SU-DHL-6 (cell line): ENCODE measurements around the gene POLR2F.
A peak's percentile ranks its signal among the peaks of the same experiment; 100 is the strongest.

Source experiments
- H2AFZ ChIP-seq: fragments of 200-600 bp; sonication (generic); 2 replicates; pipeline ENCODE4 v1.6.1; 2014; ENCODE audit warnings: low read depth, mild to moderate bottlenecking, moderate library complexity, mixed read lengths, antibody characterized with exemption, low read length; ENCODE audit not compliant: severe bottlenecking
- H3F3A ChIP-seq: fragments of 200-600 bp; shearing (Covaris generic); 2 replicates; pipeline ENCODE4 v1.6.0; 2016; ENCODE audit warnings: antibody characterized with exemption, mild to moderate bottlenecking; ENCODE audit not compliant: insufficient read depth
- H3K27ac ChIP-seq: fragments of 200-600 bp; sonication (generic); 2 replicates; pipeline ENCODE4 v1.5.1; 2016; ENCODE audit warnings: low read depth, mild to moderate bottlenecking, low read length, moderate library complexity, mixed read lengths
- H3K27me3 ChIP-seq: fragments of 200-600 bp; sonication (generic), shearing (Covaris generic); 2 replicates; pipeline ENCODE4 v1.6.0; 2014; ENCODE audit warnings: mild to moderate bottlenecking, low read length
- H3K36me3 ChIP-seq: fragments of 200-600 bp; sonication (generic); 2 replicates; pipeline ENCODE4 v1.6.1; 2014; ENCODE audit warnings: mild to moderate bottlenecking, low read length, mixed read lengths
- H3K4me2 ChIP-seq: fragments of 300-600, 200-600 bp; shearing (Covaris generic), sonication (generic); 2 replicates; pipeline ENCODE4 v1.6.0; 2014; ENCODE audit warnings: low read length, low read depth, mild to moderate bottlenecking; ENCODE audit not compliant: poor library complexity, severe bottlenecking
- H3K4me3 ChIP-seq: fragments of 200-600 bp; sonication (generic); 2 replicates; pipeline ENCODE4 v1.5.1; 2014; ENCODE audit warnings: antibody characterized with exemption, low read length, mild to moderate bottlenecking, mixed read lengths; ENCODE audit not compliant: insufficient read depth, poor library complexity, severe bottlenecking
- H3K79me2 ChIP-seq: fragments of 200-600 bp; sonication (generic); 2 replicates; pipeline ENCODE4 v1.6.1; 2014; ENCODE audit warnings: mild to moderate bottlenecking, low read length, moderate library complexity; ENCODE audit not compliant: insufficient read depth
- H3K9ac ChIP-seq: fragments of 200-600 bp; sonication (generic); 2 replicates; pipeline ENCODE4 v1.7.0; 2014; ENCODE audit warnings: mild to moderate bottlenecking, low read length
- H3K9me2 ChIP-seq: fragments of 200-600 bp; sonication (generic); replicated peaks from 2 replicates; pipeline ENCODE4 v1.6.1; 2014; ENCODE audit warnings: low read length; ENCODE audit not compliant: insufficient read depth
- H3K9me3 ChIP-seq: fragments of 200-600 bp; sonication (generic); 2 replicates; pipeline ENCODE4 v1.6.1; 2014; ENCODE audit warnings: low read length, mixed read lengths; ENCODE audit not compliant: insufficient read depth
- H4K20me1 ChIP-seq: fragments of 200-600 bp; sonication (generic); 2 replicates; pipeline ENCODE4 v1.6.1; 2014; ENCODE audit warnings: low read depth, mild to moderate bottlenecking, antibody characterized with exemption, low read length, moderate library complexity, mixed read lengths
- EZH2phosphoT487 ChIP-seq: fragments of 200-600 bp; sonication (generic), shearing (Covaris generic); conservative IDR thresholded peaks from 2 replicates; pipeline ENCODE4 v1.6.1; 2018; ENCODE audit warnings: mild to moderate bottlenecking, antibody characterized with exemption, low read length, moderate library complexity, mixed read lengths
- TF ChIP-seq, protein P1 (sequence below): fragments of 200-600 bp; sonication (generic); IDR thresholded peaks from one replicate; pipeline ENCODE4 v1.5.1; 2017; ENCODE audit warnings: antibody characterized with exemption, mild to moderate bottlenecking, low read length, moderate library complexity; ENCODE audit not compliant: insufficient read depth, poor library complexity, severe bottlenecking

The POLR2F gene

DNA sequence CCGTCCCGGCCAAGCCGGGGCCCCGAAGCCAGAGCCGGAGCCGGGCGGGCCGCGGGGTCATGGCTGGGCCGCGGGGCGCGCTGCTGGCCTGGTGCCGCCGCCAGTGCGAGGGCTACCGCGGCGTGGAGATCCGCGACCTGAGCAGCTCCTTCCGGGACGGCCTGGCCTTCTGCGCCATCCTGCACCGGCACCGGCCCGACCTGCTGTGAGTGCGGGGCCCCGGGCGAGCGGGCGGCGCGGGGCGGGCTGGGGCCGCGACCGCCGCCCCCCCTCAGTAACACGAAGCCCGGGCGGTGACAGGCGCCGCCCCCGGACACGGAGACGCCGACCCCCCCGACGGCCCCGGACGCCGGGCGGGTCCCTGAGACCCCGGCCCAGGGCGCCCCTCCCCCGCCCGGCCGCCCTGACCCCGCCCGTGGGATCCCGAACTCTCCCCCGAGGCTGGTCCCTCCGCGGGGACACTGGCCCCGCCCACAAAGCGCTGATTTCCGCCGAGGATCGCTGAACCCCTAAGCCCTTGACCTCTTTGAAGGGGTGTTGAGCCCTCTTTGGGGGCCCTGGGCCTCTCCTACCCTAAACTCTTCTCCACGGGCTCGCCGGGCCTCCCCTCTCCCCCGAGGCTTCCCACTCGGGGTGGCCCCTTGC, 47.0 kb upstream of the POLR2F start:
- H3K36me3 ChIP-seq, result no peaks in the 10 kb centered on the region
- H4K20me1 ChIP-seq, result no peaks in the 10 kb centered on the region
- no peaks in the 10 kb centered on the region for H3K27me3 ChIP-seq
- H2AFZ ChIP-seq, result peak overlapping the region; percentile 83
- H3K9me3 ChIP-seq, result no peaks in the 10 kb centered on the region
- no peaks in the 10 kb centered on the region for H3K9me2 ChIP-seq
- no peaks in the 10 kb centered on the region for H3K79me2 ChIP-seq
- H3K9ac ChIP-seq, result peak overlapping the region; percentile 68
- H3K27ac ChIP-seq, result peak overlapping the region; percentile 28; the same call in 1 of the 2 replicates
- H3K4me2 ChIP-seq, result peak overlapping the region; percentile 67
- no peak for TF ChIP-seq EZH2phosphoT487
- TF ChIP-seq, protein P1, sequence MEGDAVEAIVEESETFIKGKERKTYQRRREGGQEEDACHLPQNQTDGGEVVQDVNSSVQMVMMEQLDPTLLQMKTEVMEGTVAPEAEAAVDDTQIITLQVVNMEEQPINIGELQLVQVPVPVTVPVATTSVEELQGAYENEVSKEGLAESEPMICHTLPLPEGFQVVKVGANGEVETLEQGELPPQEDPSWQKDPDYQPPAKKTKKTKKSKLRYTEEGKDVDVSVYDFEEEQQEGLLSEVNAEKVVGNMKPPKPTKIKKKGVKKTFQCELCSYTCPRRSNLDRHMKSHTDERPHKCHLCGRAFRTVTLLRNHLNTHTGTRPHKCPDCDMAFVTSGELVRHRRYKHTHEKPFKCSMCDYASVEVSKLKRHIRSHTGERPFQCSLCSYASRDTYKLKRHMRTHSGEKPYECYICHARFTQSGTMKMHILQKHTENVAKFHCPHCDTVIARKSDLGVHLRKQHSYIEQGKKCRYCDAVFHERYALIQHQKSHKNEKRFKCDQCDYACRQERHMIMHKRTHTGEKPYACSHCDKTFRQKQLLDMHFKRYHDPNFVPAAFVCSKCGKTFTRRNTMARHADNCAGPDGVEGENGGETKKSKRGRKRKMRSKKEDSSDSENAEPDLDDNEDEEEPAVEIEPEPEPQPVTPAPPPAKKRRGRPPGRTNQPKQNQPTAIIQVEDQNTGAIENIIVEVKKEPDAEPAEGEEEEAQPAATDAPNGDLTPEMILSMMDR, result no peak
- H3F3A ChIP-seq, result no peaks in the 10 kb centered on the region
- H3K4me3 ChIP-seq, result peak overlapping the region; percentile 66

DNA sequence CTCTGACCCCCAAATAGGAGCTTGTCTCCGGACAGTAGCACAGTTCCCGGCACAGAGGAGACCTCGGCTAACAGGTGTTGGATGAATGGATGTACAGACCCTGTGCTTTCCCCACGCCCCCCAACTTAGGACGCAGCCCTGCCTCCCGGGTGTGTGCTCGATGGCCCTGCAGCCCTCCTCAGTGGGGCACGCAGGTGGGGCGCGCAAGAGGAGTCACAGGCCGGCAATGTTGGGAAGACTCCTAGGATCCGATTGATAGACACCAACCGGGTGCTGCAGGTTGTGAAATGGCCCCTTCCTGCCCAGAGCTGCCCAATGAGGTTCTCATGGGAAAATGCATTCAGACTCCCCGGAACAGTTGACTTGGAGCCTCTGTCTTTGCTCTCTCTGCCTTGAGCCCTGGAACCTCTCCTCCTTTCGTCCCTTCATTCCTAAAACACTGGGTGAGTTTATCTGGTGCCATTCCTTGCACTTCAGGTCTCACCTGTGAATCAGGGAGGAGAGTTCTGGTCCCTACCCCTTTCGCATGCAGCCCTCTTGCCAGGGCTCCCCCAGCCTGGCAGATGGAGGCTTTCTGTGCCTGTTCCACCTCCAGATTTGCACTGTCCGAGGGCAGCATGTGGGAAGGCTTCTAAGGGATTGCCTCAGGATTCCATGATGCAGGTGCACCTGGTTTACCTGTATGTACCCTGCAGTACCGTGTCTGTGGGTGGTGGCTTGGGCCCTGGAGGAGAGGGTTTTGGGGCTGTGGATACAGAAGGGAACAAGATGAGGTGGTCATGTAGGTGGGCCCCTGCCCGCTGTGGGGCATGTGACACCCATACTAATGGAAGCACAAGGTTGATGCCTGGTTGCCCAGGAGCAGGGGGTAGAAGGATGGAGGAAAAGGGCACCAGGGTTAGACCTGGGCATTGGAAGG, 46.2 kb upstream of the POLR2F start:
- no peaks in the 10 kb centered on the region for H3K36me3 ChIP-seq
- no peaks in the 10 kb centered on the region for H3F3A ChIP-seq
- no peaks in the 10 kb centered on the region for H3K27me3 ChIP-seq
- H3K79me2 ChIP-seq, result no peaks in the 10 kb centered on the region
- H2AFZ ChIP-seq, result peak overlapping the region; percentile 83
- TF ChIP-seq, protein P1, result no peak
- no peak for TF ChIP-seq EZH2phosphoT487
- no peaks in the 10 kb centered on the region for H4K20me1 ChIP-seq
- H3K9me3 ChIP-seq, result no peaks in the 10 kb centered on the region
- H3K4me3 ChIP-seq, result peak overlapping the region; percentile 66
- H3K27ac ChIP-seq, result 0 out of 2 replicates have a peak overlapping the region, but pooled peaks have one; percentile 28
- H3K9me2 ChIP-seq, result no peaks in the 10 kb centered on the region
- H3K9ac ChIP-seq, result peak overlapping the region; percentile 68
- peak overlapping the region; percentile 67 for H3K4me2 ChIP-seq

DNA sequence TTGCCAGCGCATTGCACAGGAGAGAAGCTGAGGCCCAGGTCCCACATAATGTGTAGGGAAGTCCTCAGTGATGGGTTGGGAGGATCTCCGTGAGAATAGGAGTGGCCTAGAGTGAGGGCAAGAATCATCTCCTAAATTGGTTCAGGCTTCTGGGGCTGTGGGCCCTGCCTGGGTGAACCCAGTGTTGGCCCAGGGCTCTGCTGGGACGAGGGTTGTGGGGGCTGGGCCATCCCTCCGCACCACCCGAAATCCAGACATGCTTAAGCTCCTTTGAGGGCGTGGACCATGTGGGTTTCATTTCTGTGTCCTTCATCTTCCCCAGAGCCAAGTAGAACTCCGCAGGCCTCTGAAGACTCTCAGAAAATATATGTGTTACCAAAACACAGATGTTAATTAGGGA, 43.7 kb upstream of the POLR2F start:
- H3K9ac ChIP-seq, result no peak overlapping the region
- H3K9me2 ChIP-seq, result no peaks in the 10 kb centered on the region
- no peak overlapping the region for H2AFZ ChIP-seq
- H4K20me1 ChIP-seq, result no peaks in the 10 kb centered on the region
- no peaks in the 10 kb centered on the region for H3K27me3 ChIP-seq
- H3F3A ChIP-seq, result no peaks in the 10 kb centered on the region
- no peaks in the 10 kb centered on the region for H3K79me2 ChIP-seq
- no peak overlapping the region for H3K27ac ChIP-seq
- TF ChIP-seq, protein P1, result no peak
- no peak for TF ChIP-seq EZH2phosphoT487
- no peak overlapping the region for H3K4me2 ChIP-seq
- no peaks in the 10 kb centered on the region for H3K9me3 ChIP-seq
- H3K4me3 ChIP-seq, result no peak overlapping the region
- H3K36me3 ChIP-seq, result no peaks in the 10 kb centered on the region
